Panc1 (cell line): Measurements from ENCODE around the gene HTR3B. TPM values are rescaled to one million over a fixed set of nuclear protein-coding genes. Genes with fewer than 3 reads are reported as not detected.

Experiments used
- ATAC-seq: fragments of 200-7000 bp; cut with Tn5 transposase; 2 replicates; pipeline ENCODE4 v1.9.1; 2020; ENCODE audit warnings: mild to moderate bottlenecking, moderate library complexity
- BruUV-seq: library from RNA; stranded (reverse); fragments of 400-500 nt; replicated peaks from 2 replicates; lab custom pipeline; 2021; lab: Mats Ljungman, UMichigan
- CTCF ChIA-PET: fragments of 300-600 bp; sonication (Branson Sonifier 250); formaldehyde crosslinking; loops from one replicate; lab custom pipeline; 2022; ENCODE audit warnings: antibody characterized with exemption; lab: Charles Lee
- POLR2A ChIA-PET: fragments of 300-600 bp; sonication (Branson Sonifier 250); formaldehyde crosslinking; loops from one replicate; lab custom pipeline; 2022; ENCODE audit warnings: antibody characterized with exemption; lab: Charles Lee
- DNase-seq: peaks from one replicate; pipeline ENCODE4 v3.0.0-alpha.2; 2010; ENCODE audit warnings: low read depth, low spot score
- H3K27ac ChIP-seq: 2 replicates; pipeline ENCODE4 v1.5.1; 2011; ENCODE audit warnings: mild to moderate bottlenecking, low read length, inconsistent platforms
- H3K27me3 ChIP-seq: fragments of 200-500 bp; sonication (Bioruptor generic); 2 replicates; pipeline ENCODE4 v1.6.0; 2014; ENCODE audit warnings: low read length, inconsistent platforms; ENCODE audit not compliant: control insufficient read depth, insufficient read depth
- H3K36me3 ChIP-seq: fragments of 200-500 bp; sonication (Bioruptor generic); 2 replicates; pipeline ENCODE4 v1.5.1; 2014; ENCODE audit warnings: inconsistent platforms, mild to moderate bottlenecking, low read length, moderate library complexity; ENCODE audit not compliant: control insufficient read depth, insufficient read depth
- H3K4me1 ChIP-seq: 2 replicates; pipeline ENCODE4 v1.5.1; 2011; ENCODE audit warnings: inconsistent platforms, mild to moderate bottlenecking, low read length, moderate library complexity; ENCODE audit not compliant: control insufficient read depth, insufficient read depth
- H3K4me3 ChIP-seq, 2 experiments: 2 replicates each; pipeline ENCODE4 v1.5.1; 2011 to 2012; ENCODE audit warnings: low read depth in 2 of 2, low read length in 2 of 2, mild to moderate bottlenecking in 2 of 2, inconsistent platforms in 1 of 2, moderate library complexity in 1 of 2
- H3K9me3 ChIP-seq: fragments of 200-500 bp; sonication (Bioruptor generic); 2 replicates; pipeline ENCODE4 v1.5.1; 2014; ENCODE audit warnings: low read depth, mild to moderate bottlenecking, inconsistent platforms, low read length, moderate library complexity; ENCODE audit not compliant: control insufficient read depth, insufficient read depth
- POLR2AphosphoS5 ChIP-seq: IDR thresholded peaks from 2 replicates; pipeline ENCODE4 v1.6.1; 2012; ENCODE audit warnings: mild to moderate bottlenecking, low read depth, low read length, moderate library complexity
- SIN3A ChIP-seq: IDR thresholded peaks from 2 replicates; pipeline ENCODE4 v1.6.1; 2012; ENCODE audit warnings: low read depth, mild to moderate bottlenecking, low read length, moderate library complexity, borderline replicate concordance; ENCODE audit not compliant: insufficient read depth
- TCF7L2 ChIP-seq: IDR thresholded peaks from 2 replicates; pipeline ENCODE4 v1.6.1; 2011; ENCODE audit warnings: mild to moderate bottlenecking, low read depth, low read length, inconsistent platforms
- in situ Hi-C: cut with HindIII; loops from 2 replicates; pipeline ENCODE4 v1.10.0; 2016; ENCODE audit warnings: low sequenced_read_pairs, low pct_unique_long_range_greater_than_20kb
- intact Hi-C: fragments of 100-400 bp; cut with micrococcal nuclease; formaldehyde crosslinking; loops from one replicate; pipeline ENCODE4 v1.10.0; 2022; ENCODE audit not compliant: unreplicated experiment
- total RNA-seq: library from RNA; stranded (reverse); gene quantifications from one replicate; pipeline ENCODE4 v1.2.1, GENCODE V29; 2021; ENCODE audit not compliant: unreplicated experiment
- TF ChIP-seq, protein P1 (sequence below), 2 experiments: IDR thresholded peaks; 2 replicates each; pipeline ENCODE4 v1.6.1; 2011 to 2012; ENCODE audit warnings: low read depth in 2 of 2, control low read depth in 1 of 2, low read length in 1 of 2, mild to moderate bottlenecking in 1 of 2, moderate library complexity in 1 of 2; ENCODE audit not compliant: insufficient read depth in 1 of 2
- TF ChIP-seq, protein P2 (sequence below): fragments of 450-650 bp; IDR thresholded peaks from 2 replicates; pipeline ENCODE4 v1.5.1; 2017; ENCODE audit warnings: mild to moderate bottlenecking

HTR3B gene
- total RNA-seq, 1 experiment from 2014 or later, result not detected

DNA sequence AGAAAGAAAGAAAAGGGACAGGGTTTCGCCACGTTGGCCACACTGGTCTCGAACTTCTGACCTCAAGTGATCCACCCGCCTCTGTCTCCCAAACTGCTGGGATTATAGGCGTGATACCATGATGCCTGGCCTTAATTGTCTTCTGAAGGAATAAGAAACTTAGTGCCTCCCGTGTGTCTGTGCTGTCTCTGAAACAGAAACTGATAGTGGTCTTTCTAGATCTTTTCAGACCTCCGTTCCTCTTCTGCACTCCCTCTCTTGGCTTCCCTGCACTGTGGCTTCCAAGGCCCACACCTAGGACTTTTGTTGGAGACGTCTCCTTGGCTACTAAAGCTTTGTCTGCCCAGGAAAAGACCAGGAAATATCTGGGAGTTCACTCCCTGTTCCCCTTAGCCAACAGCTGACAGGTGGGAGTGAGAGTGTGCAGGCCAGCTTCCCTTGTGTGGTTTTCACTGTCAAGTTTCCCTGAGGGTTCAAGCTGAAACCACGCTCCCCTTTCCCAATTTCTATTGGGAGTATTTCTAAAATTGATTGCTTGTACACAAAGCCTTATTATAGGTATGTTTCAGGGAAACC, 10.1 kb upstream of the HTR3B start:
- TF ChIP-seq, protein P1, sequence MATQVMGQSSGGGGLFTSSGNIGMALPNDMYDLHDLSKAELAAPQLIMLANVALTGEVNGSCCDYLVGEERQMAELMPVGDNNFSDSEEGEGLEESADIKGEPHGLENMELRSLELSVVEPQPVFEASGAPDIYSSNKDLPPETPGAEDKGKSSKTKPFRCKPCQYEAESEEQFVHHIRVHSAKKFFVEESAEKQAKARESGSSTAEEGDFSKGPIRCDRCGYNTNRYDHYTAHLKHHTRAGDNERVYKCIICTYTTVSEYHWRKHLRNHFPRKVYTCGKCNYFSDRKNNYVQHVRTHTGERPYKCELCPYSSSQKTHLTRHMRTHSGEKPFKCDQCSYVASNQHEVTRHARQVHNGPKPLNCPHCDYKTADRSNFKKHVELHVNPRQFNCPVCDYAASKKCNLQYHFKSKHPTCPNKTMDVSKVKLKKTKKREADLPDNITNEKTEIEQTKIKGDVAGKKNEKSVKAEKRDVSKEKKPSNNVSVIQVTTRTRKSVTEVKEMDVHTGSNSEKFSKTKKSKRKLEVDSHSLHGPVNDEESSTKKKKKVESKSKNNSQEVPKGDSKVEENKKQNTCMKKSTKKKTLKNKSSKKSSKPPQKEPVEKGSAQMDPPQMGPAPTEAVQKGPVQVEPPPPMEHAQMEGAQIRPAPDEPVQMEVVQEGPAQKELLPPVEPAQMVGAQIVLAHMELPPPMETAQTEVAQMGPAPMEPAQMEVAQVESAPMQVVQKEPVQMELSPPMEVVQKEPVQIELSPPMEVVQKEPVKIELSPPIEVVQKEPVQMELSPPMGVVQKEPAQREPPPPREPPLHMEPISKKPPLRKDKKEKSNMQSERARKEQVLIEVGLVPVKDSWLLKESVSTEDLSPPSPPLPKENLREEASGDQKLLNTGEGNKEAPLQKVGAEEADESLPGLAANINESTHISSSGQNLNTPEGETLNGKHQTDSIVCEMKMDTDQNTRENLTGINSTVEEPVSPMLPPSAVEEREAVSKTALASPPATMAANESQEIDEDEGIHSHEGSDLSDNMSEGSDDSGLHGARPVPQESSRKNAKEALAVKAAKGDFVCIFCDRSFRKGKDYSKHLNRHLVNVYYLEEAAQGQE (IDR thresholded peaks at IDR 0.05; ENCODE audit: insufficient read depth in 1 of 2, low read depth in 2 of 2, low read length in 1 of 2), result no peak
- TF ChIP-seq TCF7L2 (no peak), POLR2AphosphoS5 (no peak), SIN3A (no peak)
- TF ChIP-seq, protein P2, sequence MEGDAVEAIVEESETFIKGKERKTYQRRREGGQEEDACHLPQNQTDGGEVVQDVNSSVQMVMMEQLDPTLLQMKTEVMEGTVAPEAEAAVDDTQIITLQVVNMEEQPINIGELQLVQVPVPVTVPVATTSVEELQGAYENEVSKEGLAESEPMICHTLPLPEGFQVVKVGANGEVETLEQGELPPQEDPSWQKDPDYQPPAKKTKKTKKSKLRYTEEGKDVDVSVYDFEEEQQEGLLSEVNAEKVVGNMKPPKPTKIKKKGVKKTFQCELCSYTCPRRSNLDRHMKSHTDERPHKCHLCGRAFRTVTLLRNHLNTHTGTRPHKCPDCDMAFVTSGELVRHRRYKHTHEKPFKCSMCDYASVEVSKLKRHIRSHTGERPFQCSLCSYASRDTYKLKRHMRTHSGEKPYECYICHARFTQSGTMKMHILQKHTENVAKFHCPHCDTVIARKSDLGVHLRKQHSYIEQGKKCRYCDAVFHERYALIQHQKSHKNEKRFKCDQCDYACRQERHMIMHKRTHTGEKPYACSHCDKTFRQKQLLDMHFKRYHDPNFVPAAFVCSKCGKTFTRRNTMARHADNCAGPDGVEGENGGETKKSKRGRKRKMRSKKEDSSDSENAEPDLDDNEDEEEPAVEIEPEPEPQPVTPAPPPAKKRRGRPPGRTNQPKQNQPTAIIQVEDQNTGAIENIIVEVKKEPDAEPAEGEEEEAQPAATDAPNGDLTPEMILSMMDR, result no peak
- intact Hi-C loops, result no loop called here
- in situ Hi-C loops, result no loop called here
- ATAC-seq (no peak), DNase-seq (no peak)
- ChIA-PET POLR2A (no interaction called here), CTCF (no interaction called here)
- peaks cover 5% of the 10 kb centered on the region; the same call in 1 of the 2 replicates for H3K27me3 ChIP-seq
- no peaks in the 10 kb centered on the region for H3K36me3 ChIP-seq
- H3K4me1 ChIP-seq, result no peaks in the 10 kb centered on the region
- no peaks in the 10 kb centered on the region for H3K9me3 ChIP-seq
- H3K4me3 ChIP-seq, result no peak overlapping the region
- no TSS peak for BruUV-seq
- no peak overlapping the region for H3K27ac ChIP-seq

DNA sequence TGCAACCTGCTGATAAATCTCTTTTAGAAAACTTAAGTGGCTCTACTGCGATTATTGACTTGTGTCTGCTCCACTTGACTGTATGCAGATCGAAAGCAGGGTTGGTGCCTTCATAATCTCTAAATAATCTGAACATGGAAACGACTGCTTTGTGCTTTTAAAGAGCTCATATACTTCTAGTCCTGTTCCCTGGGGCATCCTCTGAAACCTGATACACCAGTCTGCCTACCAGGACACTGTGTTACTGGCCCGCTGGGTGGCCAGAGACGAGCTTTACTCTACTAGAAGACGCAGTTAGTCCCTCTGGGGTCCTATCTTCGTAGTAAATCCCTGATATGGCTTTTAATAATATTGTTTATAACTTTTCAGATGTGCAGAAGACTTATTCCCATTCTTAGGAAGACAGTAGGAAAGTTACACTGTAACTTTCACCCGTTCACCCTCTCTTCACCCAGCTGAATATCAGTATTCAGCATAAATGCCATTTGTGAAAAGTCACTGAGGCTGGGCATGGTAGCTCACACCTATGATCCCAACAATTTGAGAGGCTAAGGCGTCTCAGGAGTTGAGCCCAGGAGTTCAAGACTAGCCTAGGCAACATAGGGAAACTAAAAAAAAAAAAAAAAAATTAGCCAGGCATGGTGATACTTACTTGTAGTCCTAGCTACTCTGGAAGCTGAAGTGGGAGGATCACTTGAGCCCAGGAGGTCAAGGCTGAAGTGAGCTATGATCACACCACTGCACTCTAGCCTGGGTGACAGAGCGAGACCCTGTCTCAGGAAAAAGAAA, 9.0 kb upstream of the HTR3B start:
- no peak for DNase-seq
- POLR2A ChIA-PET, result interaction anchor here (0.6 kb wide), 1 partner anchor 160 kb away, joined by 9 read pairs; no protein-coding TSS in a partner anchor

More for the DNA sequence above, 9.0 kb upstream of the HTR3B start:
- H3K9me3 ChIP-seq, result no peaks in the 10 kb centered on the region
- ATAC-seq, result peak; percentile 62
- BruUV-seq, result no TSS peak
- intact Hi-C loops (loop anchor here (1.0 to 5.0 kb wide), 2 partner anchors 97 to 367 kb away; no protein-coding TSS in a partner anchor), in situ Hi-C loops (no loop called here)
- no peaks in the 10 kb centered on the region for H3K36me3 ChIP-seq
- no peaks in the 10 kb centered on the region for H3K4me1 ChIP-seq
- H3K4me3 ChIP-seq, result no peak overlapping the region
- no peak overlapping the region for H3K27ac ChIP-seq
- TF ChIP-seq SIN3A (no peak), TCF7L2 (no peak), POLR2AphosphoS5 (no peak)
- TF ChIP-seq, protein P2, result no peak
- TF ChIP-seq, protein P1 (IDR thresholded peaks at IDR 0.05; ENCODE audit: insufficient read depth in 1 of 2, low read depth in 2 of 2, low read length in 1 of 2), result no peak
- H3K27me3 ChIP-seq, result peaks cover 6% of the 10 kb centered on the region; the same call in 1 of the 2 replicates
- CTCF ChIA-PET, result interaction anchor here (0.7 to 2.0 kb wide), 5 partner anchors 72 to 374 kb away, joined by 3 to 26 read pairs (median 5); no protein-coding TSS in a partner anchor
